GM10847 (cell line): ENCODE data around the gene CELF2.

ENCODE experiments used
- POLR2A ChIP-seq: IDR thresholded peaks from 2 replicates; pipeline ENCODE4 v1.6.1; 2011; ENCODE audit not compliant: insufficient read length; ENCODE audit errors: extremely low read depth

Gene CELF2

DNA sequence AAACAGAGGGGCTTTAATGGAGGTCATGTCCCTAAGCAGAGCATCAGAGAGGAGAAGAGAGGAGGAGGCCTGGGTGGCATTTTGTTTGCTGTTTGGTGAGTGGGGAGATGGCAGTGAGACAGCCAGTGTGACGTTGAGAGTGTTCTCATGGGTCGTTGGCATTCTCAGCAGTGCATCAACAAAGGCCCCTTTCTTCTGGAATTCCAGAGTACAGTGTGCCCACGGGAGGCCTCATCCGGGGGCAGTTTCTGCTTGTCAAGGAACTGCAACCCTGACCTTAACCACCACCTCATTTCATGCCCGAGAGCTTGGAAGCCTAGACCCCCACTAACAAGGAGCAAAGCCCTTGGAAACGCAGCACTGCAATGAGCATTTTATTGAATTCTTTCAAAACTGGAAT, 92.9 kb downstream of the CELF2 start:
- TF ChIP-seq POLR2A: no peak

DNA sequence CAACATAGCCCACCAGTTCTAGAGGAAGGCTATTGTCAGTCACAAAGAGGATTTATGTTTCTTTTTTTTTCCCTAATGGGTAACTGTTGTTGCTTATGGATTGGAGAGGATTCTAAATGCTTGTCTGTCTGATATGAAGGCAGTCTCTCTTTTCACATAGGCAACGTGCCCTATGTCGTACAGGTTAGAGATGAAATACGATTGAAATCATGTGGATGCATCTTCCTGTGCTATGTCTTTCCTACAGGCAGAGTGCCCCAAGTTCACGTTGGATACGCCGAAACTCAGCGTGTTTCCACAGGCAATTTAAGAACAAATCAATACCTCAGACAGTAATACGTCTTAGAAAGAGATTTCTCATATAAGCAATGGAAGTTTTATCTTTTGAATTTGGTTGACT, 93.8 kb downstream of the CELF2 start:
- TF ChIP-seq POLR2A: no peak

DNA sequence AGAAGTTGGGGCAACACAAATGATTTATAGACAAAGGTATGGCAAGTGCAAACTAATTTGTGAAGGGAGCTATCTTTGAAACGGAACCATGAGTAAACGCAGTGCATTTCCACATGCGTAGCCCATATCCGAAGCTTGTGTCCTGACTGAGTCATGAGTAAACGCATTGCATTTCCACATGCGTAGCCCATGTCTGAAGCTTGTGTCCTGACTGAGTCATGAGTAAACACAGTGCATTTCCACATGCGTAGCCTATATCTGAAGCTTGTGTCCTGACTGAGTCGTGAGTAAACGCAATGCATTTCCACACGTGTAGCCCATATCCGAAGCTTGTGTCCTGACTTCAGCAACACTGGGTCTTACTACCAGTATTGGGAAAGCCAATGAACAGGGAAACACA, 95.0 kb downstream of the CELF2 start:
- TF ChIP-seq POLR2A: no peak

DNA sequence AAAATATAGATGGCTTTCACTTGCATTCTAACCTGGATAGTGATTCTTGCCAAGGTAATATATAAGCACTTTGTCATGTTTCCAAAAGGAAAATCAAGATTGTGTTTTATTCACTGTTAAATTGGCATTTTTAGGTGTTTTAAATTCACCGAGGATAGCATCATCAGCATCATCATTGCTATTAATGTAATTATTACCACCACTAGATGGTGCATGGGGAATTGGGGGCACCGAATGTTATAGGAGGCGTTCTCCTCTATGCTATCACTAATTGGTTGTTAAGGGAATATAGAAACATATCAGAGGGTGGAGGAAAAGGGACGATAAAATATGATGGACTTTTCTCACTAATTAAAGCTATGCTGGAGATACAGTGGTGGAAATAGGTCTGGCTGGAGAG, 95.5 kb downstream of the CELF2 start:
- TF ChIP-seq POLR2A: no peak

DNA sequence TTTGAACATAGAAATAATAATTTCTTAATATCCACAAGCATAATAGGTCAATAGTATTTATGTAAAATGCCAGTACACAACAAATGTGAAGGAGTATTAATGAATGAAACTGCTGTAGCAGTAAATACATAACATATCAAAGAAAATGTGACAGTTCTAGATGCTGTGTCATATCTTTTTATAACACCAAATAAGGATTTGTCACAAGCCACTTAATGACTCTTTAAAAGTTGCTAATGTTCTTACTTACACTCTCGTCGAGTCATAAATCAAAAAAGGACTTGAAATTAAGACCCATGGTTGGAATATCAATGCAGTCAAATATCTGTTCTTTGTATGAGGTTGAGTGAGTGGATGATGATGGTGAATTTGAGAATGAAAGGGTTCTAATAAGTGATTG, 96.6 kb downstream of the CELF2 start:
- TF ChIP-seq POLR2A: no peak

DNA sequence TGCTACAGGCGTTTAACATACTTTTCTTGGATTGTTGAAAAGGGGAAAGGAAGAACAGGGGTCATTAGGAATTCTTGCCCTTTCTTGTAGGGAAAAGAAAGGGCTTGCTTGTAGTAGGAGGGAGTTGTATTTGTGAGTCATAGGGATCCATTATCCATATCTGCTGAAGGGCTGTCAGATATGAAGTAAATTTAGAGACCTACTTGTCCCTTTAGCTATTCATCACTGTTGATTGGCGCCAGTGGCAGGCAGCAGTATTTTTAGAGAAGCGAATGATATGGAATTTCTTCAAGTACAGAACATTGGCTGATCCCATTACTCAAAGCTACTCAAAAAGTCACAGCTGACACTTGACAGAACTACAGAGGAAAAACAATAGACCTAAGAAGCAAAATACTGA, 97.7 kb downstream of the CELF2 start:
- no peak for TF ChIP-seq POLR2A

DNA sequence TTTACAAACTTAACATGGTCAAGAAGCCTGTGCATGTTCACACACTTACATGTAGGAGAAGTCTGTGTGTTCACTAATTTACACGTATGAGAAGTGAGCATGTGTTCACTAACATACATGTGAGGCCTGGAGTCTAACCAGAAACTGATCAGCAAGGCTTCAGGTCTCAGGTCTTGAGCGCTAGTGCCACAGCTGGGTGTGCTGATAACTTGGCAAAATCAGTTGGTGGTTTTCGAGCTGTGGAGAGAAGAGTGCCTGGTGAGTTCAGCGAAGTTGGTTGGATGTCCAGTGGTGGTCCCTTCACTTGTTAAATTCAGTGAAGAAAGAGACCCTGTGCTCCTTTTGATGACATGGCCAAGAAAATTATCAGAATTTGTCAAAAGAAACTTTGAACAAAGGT, 98.7 kb downstream of the CELF2 start:
- no peak for TF ChIP-seq POLR2A

DNA sequence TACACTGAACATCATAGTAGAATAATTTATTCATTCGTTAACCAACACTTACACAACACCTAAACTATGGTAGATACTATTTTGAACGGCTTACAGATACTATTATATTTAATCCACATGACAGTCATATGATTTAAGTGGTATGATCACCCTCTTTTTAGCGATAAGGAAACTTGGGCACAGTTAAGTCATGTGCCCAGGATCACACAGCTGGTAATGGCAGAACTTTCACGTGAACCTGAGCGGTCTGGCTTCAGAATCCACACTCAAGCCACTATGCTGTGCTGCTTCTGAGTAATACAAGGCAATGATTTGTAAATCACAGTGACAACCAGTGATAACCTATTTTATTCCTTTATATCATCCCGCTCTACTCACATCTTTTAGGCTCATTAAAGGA, 99.1 kb downstream of the CELF2 start:
- no peak for TF ChIP-seq POLR2A

DNA sequence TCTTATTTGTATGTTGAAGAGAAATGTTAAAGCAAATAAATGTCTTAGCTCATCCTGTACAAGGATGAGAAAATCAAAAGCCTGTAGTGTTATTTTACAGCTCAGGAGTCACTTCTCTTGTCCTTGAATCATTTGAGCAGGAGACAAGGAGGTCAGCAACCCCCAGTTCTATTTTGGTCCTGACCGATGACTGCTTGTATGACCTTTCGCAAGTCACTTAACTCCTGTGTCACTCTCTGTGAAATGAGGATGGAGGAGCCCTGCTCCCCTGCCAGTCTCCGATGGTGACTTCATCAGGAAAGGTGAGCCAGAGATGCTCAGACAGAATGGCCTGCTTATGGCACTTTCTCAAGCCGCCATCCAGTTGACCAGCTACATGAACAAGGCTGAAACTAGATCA, 101.0 kb downstream of the CELF2 start:
- no peak for TF ChIP-seq POLR2A

DNA sequence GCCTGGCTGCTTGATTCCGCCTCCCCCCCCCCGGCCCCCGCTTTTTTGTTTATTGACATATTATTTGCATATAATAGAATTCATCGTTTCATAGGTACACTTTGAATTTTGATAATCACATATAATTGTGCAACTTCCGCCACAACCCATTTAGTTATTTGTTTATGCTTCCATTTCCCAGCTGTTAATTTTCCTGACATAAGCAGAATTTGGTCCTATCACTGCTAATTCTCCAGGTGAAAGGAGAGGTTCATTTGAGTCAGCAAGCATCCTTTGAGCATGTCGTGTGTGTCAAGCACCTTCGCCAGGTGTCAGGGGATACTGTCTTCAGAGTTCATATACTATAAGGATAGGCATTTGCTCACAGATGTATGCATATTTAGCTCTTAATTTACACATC, 102.2 kb downstream of the CELF2 start:
- TF ChIP-seq POLR2A: no peak

DNA sequence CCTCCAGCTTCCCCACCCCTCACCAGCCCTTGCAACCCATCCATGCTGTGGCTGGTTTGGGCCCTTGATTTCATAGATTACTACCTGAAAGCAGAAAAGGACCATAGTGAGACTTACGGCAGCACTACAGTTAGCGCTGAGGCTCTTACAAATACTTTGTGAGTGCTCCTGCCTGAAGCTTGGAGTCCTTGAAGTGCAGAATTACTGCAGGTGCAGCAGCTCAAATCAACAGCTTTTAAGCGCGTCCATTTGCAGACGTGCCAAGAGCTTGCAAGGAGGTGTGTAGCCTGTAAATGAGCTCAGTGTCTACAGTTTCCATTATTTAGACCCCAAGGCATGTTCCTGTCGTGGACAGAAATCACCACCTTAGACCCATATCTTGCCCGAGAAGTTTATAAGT, 103.0 kb downstream of the CELF2 start:
- TF ChIP-seq POLR2A: no peak

DNA sequence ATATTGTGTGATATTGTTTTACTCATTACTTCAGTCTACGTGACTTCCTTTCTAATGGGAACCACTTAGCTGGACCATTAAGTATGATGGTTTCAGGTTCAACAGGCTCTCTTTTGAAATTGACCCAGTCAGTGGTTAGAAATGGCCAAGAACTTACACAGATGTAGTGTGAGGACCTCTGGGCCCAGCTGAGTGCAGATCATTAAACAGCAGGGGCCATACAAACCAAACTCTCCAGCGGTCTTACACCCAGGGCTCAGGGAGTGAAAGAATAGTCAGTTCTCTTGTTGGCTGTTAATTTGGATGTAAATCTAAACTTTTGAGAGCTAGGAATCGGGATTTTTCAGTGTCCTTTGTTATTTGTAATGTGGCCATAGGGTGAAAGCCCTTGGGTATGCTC, 107.3 kb downstream of the CELF2 start:
- no peak for TF ChIP-seq POLR2A

DNA sequence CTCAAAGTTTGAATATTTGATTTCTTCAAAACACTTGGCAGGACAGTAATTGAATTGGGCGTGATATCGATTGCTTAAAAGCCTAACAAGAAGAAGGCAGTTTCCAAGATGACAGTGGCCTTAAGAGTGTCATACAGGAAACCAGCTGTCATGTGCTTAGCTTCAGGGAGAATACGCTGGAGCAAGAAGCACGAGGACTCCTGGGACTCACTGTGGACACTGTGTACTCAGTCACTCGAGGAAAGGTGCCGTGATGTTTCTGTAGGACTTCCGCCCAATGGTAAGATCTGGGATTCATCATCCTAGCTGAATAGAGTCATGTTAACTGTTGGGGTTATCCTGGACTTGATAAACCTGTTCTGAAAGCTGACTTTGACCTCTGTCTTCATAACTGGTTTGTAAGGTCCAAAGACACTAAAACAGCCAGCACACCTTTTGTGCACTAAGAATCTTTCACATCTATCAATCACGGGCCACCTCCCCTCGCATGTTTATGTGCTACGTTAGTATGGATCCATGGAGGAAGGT, 113.5 kb downstream of the CELF2 start:
- no peak for TF ChIP-seq POLR2A

DNA sequence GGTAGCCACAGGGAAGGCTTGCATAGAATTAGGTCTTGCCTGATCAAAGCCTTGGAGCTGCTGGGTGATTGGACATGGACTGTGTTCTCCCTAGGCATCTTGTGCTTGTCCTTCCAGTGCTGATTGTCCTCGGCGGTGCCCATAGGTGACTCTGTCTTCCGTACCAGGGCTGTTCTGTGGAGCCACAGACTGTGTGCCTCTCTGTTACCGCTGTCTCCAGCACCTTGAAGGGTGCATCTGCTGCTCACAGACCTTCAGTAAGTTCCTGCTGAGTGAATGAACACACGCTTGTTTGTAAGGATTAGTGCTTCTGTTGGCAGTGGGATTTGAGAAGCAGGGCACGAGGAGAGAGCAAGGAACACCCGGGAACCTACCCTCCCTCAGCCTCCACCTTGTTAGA, 116.7 kb downstream of the CELF2 start:
- no peak for TF ChIP-seq POLR2A

DNA sequence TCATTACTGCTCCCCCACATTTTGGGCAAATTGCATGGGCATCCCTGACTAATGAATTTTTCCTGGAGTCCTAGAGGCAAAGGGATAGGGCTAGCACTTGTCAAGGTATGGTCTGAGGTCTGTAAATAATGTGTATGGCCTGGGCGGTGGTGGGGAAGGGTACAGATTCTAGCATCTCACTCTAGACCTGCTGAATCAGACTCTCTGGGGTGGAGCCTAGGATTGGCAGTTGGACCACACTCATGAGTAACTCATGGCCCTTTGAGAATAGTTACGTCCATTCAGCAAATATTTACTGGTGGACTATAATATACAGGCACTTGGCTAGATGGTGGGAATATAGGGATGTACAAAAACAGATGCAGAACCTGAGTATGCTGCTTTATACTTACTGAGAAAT, 118.0 kb downstream of the CELF2 start:
- no peak for TF ChIP-seq POLR2A

DNA sequence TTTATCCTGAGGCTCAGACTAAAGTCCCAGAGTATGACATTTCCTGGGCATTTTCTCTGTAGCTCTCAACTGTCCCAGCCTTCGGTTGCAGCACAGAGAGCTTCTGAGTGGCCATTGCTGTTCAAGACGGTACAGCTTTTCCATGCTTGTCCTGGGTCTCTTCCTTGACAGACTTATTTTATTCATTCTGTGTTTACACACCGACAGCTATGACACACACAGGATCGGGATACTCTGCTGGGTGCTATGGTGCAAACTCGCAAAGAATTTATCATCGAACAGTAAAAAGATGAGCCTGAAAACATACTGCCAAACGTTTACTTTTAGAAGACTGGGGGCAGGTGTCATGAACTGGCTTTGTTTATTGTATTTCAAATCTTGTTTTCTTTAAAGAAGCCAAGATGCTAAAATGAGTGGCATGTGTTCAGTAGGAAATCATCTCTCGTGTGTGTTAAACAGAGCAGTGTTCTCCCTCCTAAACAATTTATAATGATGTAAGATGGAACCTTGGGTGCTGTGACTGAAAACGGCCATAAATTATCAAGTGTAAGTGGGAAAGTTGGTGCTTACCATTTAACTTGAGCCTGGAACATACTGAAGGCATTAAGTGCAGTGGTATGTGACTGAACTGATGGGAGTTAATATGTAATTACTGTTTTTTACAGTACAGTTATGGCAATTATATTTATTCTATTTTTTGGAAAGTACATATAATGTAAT, 120.8 kb downstream of the CELF2 start:
- TF ChIP-seq POLR2A: no peak

DNA sequence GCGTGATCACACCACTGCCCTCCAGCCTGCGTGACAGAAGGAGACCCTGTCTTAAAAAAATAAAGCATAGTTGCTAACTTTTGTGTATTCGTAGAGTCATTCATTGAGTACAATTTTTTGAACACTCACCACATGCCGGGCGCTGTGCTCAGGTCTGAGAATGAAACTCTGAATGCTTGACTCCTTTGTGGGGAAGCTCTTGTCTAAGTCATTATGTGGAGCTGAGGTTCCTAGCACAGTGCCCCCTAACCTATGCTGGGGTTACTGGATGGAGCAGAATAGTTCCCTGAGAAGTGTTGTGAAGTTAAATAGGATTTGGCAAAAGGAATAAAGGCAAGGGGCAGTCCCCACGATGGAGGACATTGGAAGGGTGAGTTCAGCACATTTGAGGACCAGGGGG, 123.3 kb downstream of the CELF2 start:
- no peak for TF ChIP-seq POLR2A
